WERI-Rb-1 (cell line): ENCODE data around the gene FAM216B.

Experiments
- DNase-seq: peaks from one replicate; pipeline ENCODE4 v3.0.0-alpha.2; 2020
- H3K27ac ChIP-seq: fragments of 250-450 bp; sonication (Bioruptor Pico); 2 replicates; pipeline ENCODE4 v1.5.1; 2020; ENCODE audit warnings: mild to moderate bottlenecking, moderate library complexity
- H3K27me3 ChIP-seq: fragments of 250-450 bp; sonication (Bioruptor Pico); 2 replicates; pipeline ENCODE4 v1.5.1; 2021; ENCODE audit warnings: mild to moderate bottlenecking, low read depth, moderate library complexity; ENCODE audit not compliant: insufficient read depth, severe bottlenecking
- H3K36me3 ChIP-seq: fragments of 250-450 bp; sonication (Bioruptor Pico); 2 replicates; pipeline ENCODE4 v1.5.1; 2020; ENCODE audit warnings: mild to moderate bottlenecking, moderate library complexity
- H3K4me3 ChIP-seq: 2 replicates; pipeline ENCODE4 v1.5.1; 2011; ENCODE audit warnings: low read depth, mild to moderate bottlenecking, control low read depth, low read length
- H3K9me3 ChIP-seq: fragments of 250-450 bp; sonication (Bioruptor Pico); 2 replicates; pipeline ENCODE4 v1.5.1; 2021; ENCODE audit warnings: mild to moderate bottlenecking, moderate library complexity; ENCODE audit not compliant: severe bottlenecking
- CTCF ChIP-seq: IDR thresholded peaks from 2 replicates; pipeline ENCODE4 v1.5.1; 2011; ENCODE audit warnings: low read depth, mild to moderate bottlenecking, control low read depth, inconsistent platforms, low read length

The FAM216B gene

GRCh38 chr13:42796747-42797356, 15.5 kb downstream of the FAM216B start:
- TF ChIP-seq CTCF: no peak
- Histone ChIP-seq H3K27me3 (no peaks in the 10 kb centered on the region), H3K9me3 (no peaks in the 10 kb centered on the region), H3K27ac (no peak overlapping the region), H3K4me3 (no peak overlapping the region), H3K36me3 (no peaks in the 10 kb centered on the region)
- DNase-seq: no peak

GRCh38 chr13:42798118-42798517, 16.7 kb downstream of the FAM216B start:
- H3K27ac ChIP-seq: no peak overlapping the region
- H3K9me3 ChIP-seq: no peaks in the 10 kb centered on the region
- TF ChIP-seq CTCF: no peak
- no peak for DNase-seq
- no peaks in the 10 kb centered on the region for H3K36me3 ChIP-seq
- H3K4me3 ChIP-seq: no peak overlapping the region
- H3K27me3 ChIP-seq: no peaks in the 10 kb centered on the region

GRCh38 chr13:42800109-42800643, 18.8 kb downstream of the FAM216B start:
- TF ChIP-seq CTCF: no peak
- no peak overlapping the region for H3K4me3 ChIP-seq

GRCh38 chr13:42803563-42804204, 22.3 kb downstream of the FAM216B start:
- DNase-seq: no peak
- Histone ChIP-seq H3K27me3 (no peaks in the 10 kb centered on the region), H3K27ac (no peak overlapping the region), H3K36me3 (no peaks in the 10 kb centered on the region), H3K9me3 (no peaks in the 10 kb centered on the region), H3K4me3 (no peak overlapping the region)
- TF ChIP-seq CTCF: no peak

More at GRCh38 chr13:42800109-42800643, 18.8 kb downstream of the FAM216B start:
- DNase-seq: no peak
- Histone ChIP-seq H3K9me3 (no peaks in the 10 kb centered on the region), H3K27ac (no peak overlapping the region), H3K27me3 (no peaks in the 10 kb centered on the region), H3K36me3 (no peaks in the 10 kb centered on the region)

GRCh38 chr13:42804244-42804874, 23.0 kb downstream of the FAM216B start:
- TF ChIP-seq CTCF: no peak
- Histone ChIP-seq H3K4me3 (no peak overlapping the region), H3K9me3 (no peaks in the 10 kb centered on the region), H3K36me3 (no peaks in the 10 kb centered on the region), H3K27me3 (no peaks in the 10 kb centered on the region), H3K27ac (no peak overlapping the region)
- DNase-seq: no peak
